Activated T-cell treated with anti-CD3 and anti-CD28 coated beads for 1 hour (primary cell): Measurements from ENCODE around the gene WNT2B.
"Not testable (repeated sequence)": the region's sequence is repeated elsewhere in the genome, so short reads cannot be mapped to it uniquely, and the experiment has no call there.

ENCODE experiments used
- DNase-seq: peaks from one replicate; pipeline ENCODE4 v3.0.0-alpha.2; 2020; ENCODE audit warnings: low read depth

The WNT2B gene

DNA sequence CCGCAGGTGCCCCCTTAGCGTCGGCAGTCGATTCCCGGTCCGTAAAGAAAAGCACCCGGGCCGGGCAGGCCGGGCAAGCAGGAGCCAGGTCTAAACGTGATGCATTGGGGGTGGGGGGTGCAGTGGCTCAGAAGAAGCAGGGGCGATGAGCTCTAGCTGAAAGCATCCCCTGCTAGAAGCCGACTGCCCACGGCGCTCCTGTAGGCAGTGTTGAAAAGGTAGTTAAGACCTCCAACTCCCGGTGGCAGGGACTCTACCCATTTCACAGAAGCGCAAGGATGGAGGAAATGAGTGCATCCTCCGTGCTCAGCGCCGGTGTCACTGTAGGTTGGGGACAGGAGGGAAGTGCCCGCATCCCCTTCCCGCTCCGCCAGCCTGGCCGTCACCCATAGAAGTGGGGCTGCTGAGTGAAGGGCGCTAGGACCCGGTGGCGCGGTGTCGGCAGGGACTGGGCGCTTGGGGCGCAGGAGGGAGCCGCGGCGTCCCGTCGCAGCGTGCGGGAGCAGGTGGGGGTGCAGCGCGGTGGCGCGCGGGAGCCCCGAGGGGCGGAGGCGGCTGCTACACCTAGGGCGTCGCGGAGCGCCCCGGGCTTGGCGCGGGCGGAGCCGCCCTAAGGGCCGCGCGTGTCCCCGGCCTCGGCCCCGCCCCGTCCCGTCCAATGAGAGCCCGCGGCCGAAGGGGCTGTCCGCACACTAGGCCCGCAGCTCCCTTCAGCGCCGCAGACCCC lies at the start of gene WNT2B:
WNT2B (plus strand) TSS at position 688 of the 727 bp plus-strand sequence. CDS start 298 bp downstream, outside the sequence.
- DNase-seq, result peak; percentile 30

DNA sequence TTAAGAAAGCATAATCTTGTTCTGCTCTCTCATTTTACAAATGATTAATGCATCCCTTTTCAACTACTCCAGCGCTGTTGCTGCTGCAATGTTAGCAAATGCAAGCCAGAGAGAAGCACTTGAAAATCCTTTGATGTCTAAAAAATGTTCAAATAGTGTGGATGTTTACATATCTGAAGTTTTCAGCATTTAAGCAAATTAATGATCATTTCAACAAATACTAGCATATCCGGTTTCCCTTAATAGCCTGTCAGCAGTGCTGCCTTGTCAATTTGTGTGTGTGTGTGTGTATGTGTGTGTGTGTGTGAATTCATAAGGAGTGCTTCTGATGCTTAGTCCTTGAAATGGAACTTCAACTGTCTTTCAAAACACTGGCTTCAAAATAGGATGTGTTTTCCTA lies 48.1 kb upstream of the WNT2B start:
- DNase-seq, result no peak

DNA sequence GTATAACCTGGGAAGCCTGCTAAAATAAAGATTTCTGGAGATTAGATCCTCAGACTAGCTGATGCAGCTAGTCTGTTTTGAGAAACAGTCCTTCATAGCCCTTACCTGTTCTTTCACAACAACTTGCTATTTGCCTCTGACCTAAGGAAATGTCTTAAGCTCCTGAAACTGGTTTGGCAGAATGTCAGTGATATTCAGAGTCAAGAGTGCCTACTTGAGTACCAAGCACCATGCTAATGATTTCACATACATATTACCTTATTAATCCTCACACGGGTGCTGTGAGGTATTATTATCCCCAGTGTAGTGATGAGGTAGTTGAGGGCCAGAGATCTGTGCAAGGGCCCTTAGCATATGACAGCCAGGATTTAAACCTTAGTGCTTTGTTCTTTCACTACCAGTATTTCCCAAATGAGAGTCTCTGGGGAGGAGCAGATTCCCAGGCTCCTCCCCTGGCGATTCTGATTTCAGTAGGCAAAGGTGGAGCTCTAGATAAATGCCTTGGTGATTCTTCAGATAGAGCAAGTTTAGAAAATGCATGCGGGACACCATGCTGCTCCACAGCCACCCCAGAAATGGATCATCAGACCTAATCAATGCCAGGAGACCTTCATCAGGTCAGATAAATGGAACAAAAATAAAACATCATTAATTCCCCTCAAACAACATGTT lies 47.4 kb upstream of the WNT2B start:
- DNase-seq, result no peak

DNA sequence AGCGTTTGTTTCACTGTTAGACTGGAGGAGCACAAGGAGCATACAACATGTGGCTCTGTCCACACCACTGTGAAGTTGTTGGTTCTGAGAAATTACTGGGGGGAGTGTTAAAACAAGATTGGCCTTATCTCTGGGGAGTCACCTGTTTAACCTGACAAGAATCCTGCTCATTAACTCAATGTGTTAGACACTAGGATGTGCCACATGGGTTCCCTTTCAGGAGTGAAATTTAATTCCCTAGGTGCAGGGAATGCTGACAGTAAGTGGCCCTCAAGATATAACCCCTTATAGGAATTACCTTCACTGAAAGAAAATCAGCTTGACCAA lies 45.8 kb upstream of the WNT2B start:
- DNase-seq, result no peak

DNA sequence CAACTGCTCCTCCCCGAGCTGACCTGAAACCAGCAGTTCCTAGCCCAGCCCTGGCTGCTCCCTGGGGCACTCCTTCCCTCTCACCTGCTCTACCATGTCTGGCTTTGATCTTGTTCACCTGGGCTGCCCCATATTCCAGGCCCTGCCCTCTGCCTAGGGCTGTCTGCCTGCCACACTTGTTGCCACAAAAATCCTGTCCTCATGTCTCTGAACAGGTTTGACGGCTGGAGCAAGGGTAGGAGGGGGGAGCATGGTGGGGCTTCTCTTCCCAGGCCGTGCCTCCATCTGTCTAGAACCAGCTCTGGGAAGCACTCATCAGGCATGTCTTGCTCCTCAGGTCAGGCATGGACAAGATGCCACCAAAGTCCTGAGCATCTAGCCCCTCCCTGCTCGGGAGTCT lies 44.3 kb upstream of the WNT2B start:
- DNase-seq, result no peak

DNA sequence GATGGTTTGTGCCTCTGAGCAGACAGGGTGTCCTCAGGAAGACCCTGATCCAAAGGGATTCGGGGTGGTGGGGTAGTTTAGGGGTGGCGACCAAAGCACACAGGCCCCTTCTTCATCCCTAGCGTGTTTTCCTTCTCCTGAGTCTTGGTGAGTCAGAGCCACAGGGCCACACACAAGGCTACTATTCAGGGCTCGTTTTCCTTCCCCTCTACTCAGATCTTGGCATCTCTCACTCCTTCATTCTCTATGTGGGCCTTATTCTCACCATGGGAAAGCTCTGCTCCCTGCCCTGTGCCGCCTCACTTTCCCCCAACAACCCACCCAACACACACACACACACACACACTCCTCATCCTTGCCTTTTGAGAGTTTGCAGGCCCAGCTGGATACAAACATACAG lies 43.6 kb upstream of the WNT2B start:
- no peak for DNase-seq

DNA sequence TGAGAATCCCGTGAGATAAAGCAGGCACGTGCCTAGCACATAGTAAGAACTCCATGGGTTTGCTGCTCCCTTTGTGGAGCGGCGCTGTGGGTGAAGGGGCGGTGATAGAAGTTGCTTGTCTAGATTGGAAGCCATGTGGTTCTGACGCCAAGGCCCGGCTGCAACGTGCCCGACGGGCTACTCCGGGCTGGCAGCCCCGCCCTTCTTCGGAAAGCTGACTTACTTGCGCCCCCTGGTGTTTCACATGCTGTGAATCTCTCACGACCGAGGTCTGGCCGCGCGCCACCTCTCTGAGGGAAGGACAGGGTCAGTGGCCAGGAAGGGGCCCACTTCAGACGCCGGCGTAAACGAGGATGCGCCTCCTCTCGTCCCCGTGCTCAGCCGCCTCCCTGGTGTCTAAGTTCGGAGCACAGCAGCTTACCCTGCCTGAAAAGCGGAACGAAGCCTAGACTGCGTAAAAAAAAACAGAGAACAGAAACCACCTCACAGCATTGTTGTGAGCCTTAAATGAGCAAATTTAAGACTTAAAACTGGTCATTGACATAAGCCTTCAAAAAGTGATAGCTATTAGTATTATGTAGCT lies 42.6 kb upstream of the WNT2B start:
- peak; percentile 76 for DNase-seq

DNA sequence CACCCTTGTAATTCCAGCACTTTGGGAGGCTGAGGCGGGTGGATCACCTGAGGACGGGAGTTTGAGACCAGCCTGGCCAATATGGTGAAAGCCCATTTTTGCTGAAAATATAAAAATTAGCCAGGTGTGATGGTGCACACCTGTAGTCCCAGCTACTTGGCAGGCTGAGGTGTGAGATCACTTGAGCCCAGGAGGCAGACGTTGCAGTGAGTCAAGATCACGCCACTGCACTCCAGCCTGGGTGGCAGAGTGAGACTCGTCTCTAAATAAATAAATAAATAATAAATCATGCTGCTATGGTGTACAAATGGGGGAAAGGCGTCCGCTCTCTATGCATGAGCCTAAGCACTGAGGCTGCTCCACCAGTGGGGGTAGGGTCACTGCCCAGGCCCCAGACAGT lies 38.4 kb upstream of the WNT2B start:
- not testable (repeated sequence) for DNase-seq

DNA sequence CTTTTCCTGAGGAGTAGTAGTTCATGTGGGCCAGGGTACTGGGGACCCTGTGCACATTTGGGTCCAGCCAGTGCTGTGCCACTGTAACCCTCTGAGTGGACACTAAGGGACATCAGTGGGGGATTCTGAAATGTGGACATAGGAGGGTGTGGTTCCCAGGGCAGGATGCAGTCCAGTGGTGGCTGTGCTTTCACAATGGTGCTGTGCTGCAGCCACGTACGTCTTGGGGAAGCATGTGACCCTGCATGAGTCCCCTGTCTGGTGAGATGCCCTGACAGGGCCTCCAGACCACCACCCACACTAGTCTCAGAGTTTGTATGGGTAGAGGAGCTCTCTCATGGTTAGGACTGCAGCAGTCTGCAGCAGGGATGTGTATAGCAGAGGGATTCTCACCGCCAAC lies 37.8 kb upstream of the WNT2B start:
- DNase-seq, result no peak

DNA sequence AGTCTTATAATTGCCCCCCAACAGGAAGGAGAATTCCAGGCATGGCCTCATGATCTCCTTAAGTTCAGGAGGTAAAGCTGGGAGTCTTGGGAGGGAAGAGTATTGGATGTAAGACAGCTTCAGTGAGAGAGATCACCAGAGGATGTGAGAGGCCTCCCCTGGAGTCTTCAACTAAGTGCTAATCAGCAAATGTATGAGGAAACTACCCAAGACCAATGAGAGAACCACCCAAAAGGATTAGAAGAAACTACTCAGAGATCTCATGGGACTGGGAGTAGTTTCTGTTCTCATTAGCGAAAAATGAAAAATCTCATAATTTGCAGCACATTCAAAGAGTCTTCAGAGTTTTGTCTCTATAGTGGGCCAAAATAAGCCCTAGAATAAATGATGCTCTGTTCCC lies 36.6 kb upstream of the WNT2B start:
- no peak for DNase-seq

DNA sequence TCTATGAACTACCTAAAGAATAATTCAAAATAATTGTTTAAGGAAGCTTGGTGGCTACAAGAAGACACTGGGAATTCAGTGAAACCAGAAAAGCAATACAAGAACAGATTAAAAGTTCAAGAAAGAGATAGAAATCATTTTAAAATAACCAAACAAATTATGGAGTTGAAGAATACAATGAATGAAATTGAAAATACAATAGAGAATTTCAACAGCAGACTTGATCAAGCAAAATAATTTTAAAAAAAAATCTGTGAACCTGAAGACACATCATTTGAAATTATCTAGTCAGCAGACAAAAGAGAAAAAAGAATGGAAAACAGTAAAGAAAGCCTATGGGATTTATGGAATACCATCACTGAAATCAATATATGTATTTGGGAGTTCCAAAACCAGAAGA lies 31.2 kb upstream of the WNT2B start:
- DNase-seq, result no peak

DNA sequence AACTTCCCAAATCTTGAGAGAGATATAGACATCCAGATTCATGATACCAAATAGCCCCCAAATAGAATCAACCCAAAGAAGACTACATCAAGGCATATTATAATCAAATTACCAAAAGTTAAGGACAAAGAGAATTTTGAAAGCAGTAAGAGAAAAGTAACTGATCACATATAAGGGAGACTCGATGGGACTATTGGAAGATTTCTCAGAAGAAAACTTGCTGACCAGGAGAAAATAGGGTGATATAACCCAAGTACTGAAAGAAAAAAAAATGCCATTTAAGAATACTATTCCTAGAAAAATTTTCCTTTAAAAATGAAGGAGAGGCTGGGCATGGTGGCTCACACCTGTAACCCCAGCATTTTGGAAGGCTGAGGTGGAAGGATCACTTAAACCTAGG lies 30.5 kb upstream of the WNT2B start:
- DNase-seq, result no peak

DNA sequence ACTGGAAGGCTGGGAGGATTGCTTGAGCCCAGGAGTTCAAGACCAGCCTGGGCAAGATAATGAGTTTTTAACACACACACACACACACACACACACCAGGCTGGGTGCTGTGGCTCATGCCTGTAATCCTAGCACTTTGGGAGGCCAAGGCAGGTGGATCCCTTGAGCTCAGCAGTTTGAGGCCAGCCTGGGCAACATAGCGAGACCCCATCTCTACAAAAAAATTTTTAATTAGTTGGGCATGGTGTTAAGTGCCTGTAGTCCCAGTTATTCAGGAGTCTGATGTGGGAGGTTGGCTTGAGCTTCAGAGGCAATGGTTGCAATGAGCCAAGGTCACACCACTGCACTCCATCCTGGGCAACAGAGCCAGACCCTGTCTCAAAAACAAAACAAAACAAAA lies 22.7 kb upstream of the WNT2B start:
- not testable (repeated sequence) for DNase-seq

DNA sequence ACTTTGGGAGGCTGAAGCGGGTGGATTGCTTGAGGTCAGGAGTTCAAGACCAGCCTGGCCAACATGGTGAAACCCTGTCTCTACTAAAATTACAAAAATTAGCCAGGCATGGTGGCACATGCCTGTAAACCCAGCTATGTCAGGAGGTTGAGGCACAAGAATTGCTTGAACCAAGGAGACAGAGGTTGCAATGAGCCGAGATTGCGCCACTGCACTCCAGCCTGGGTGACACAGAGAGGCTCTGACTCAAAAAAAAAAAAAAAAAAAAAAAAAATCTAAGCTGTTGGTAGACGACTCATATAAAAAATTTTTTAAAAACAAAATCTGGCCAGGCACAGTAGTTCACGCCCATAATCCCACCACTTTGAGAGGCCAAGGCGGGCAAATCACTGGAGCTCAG lies 21.1 kb upstream of the WNT2B start:
- DNase-seq, result not testable (repeated sequence)

DNA sequence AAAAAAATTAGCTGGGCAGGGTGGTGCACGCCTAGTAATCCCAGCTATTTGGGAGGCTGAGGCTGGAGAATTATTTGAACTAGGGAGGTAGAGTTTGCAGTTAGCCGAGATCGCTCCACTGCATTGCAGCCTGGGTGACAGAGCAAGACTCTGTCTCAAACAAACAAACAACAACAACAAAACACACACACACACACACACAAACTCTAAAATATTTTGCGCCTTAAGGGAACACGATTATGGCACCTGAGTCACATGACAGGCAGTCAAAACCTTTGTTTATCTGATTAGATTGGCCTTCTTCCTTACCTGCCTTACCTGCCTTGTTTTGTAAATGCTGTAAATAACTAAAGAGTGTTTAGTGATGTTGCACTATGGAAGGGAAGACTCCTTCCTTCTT lies 20.6 kb upstream of the WNT2B start:
- no peak for DNase-seq

DNA sequence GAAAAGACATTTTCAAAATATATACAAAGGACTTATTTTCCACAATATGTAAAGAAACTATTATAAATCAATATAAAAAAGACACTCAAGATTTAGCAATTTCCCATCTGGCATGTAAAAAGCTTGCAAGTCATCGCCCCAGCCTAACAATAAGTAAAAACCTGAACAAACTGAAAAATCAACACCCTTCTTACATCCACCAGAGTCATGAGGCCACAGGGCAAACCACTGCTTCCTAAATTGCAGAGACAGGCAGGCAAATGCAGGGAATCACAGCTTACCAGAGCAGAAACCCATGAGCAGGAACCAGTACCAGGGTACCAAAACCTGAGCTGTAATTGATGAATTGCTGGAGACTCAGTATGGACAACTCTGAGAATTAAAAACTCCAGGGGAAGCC lies 16.7 kb upstream of the WNT2B start:
- DNase-seq, result no peak

DNA sequence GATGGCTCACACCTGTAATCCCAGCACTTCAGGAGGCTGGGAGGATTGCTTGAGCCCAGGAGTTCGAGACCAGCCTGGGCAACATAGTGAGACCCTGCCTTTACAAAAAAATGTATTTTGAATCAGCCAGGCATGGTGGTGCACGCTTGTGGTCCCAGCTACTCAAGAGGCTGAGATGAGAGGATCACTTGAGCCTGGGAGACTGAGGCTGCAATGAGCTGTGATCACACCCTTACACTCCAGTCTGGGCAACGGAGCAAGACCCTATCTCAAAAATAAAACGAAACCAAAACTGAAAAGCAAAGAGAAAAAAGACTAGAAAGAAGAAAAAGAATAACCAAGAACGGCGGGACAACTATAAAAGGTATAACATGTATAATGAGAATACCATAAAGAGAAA lies 15.4 kb upstream of the WNT2B start:
- no peak for DNase-seq

DNA sequence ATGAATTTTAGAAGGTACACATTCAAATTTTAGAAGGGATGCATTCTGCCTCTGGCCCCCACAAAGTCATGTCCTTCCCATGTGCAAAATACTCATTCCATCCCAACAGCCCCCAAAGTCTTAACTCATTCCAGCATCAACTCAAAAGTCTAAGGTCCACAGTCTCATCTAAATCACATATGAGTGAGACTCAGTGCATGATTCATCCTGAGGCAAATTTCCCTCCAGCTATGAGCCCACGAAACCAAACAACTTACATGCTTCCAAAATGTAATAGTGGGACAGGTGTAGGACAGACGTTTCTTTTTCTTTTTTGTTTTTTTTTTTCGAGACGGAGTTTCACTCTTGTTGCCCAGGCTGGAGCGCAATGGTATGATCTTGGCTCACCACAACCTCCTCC lies 12.5 kb upstream of the WNT2B start:
- no peak for DNase-seq

DNA sequence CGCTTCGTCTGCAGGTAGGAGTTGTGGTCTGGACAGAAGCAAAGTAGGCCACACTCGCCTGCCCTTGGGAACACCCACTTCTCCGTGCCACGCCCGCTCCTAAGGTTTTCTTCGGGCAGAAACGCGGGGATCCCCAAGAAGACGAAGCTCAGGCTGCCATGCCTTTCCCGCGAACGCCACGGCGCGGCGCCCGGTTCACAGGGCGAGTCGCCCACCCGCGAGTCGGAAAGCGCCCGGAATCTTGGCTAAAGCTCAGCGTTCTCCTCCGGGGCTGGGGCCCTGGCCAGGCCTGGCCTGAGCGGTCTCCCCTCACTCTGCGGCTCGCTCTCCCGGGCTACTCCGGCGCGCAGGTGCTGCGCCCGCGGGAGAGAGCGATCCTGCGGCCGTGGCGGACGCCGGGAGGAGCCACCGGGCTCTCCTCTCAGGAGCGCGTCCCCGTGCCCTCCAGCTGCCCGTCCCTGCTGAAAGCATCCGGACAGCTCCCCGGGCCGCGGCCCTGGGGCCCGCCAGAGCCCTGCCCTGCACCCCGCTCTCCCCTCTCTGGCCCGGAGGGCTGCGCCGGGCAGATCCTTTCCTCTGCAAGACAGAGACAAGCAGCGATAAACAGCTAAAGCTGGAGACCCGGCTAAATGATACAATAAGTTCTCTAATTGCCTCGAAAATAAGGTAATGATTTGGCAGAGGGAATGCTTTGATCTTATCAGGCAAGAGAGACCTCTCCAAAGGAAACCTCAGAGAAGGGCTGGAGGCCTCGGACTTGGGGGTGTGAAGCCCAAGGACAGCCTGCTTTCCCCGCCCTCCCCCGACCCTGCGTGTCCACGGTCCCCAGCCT lies 6.7 kb upstream of the WNT2B start:
- DNase-seq, result peak; percentile 52

DNA sequence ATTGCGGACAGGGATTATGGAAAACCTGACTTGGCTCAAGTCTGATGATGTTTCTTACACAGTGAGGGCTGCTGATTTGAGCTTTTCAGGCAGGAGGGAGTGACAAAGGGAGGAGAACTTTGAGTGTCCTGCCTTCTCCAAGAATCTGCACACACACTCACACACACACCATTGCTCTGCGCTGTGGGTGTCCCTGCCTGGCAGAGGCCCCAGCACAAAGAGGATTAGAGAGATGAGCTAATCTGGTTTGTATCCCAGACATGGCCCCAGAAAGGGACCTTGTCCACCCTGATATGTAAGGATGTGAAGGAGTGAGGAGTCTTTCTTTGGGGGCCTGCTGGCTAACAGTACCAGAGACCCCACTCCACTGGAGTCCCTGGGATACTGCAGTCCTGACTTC lies 5.9 kb upstream of the WNT2B start:
- no peak for DNase-seq

DNA sequence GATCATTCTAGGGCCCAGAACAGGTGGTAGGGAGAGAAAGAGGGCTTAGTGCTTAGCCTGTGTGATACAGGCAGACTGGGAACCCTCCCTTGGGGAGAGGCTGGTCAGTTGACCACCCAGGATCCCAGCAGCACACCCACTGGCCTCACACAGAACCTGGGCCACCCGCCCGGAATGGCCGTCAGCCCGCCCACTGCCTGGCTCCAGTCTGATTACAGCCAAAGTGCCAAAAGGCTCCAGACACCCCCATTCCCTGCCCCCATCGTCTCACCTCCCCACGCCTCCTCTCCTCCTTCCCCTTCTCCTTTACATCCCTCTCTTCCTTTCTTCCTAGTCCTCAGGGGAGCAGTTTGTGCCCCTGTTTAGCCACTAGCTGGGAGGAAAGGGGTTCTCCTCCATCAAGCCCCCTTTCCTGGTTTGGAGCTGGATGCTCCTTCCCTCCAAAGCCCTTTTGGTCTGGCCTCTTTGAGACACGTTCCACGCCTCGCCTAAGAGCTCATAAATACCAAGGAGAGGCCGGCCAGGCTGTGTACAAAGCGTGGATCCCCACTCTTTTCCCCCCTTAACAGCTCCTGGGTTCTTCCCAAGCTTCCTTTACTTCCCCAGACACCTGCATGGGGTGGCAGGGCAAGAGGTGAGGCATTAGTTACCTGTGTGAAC lies 4.6 kb upstream of the WNT2B start:
- no peak for DNase-seq

DNA sequence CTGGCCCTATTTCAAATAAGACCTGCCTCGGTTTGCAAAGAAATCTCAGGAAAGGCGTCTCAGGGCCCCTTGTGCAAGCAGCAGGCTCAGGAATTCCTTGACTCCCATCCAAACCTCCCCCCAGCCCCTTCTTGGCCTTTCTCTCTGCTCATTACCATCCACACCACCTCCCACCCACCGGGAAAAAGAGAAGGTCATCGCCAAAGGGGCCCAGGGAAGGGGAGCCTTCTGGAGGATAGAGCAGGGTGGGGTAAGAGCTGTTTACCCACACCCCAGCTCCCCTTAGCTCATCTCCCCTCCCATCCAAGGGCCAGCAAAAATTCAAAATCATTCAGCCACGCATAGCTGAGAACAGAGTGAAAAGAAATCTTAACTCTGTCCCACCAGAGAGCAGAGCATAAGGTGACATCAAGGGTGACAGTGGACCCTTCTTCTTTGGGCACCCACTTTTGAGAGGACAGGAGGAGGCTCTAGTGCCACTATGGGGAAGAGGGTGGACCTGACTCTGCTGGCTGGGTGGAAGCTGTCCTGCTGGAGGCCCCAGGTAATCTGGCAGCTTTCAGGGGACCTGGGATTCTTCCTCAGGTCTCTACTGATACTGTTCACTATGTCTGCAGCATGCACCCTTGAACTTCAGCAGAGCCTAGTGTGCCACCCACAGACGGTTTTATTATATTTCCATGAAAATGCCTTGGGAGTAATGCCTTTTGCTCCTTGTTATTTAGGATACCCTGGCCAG lies 3.9 kb upstream of the WNT2B start:
- no peak for DNase-seq
